ENCODE results near the gene HSP90AB1.
A peak's percentile ranks its signal among the peaks of the same experiment; 100 is the strongest.

The HSP90AB1 gene

DNA sequence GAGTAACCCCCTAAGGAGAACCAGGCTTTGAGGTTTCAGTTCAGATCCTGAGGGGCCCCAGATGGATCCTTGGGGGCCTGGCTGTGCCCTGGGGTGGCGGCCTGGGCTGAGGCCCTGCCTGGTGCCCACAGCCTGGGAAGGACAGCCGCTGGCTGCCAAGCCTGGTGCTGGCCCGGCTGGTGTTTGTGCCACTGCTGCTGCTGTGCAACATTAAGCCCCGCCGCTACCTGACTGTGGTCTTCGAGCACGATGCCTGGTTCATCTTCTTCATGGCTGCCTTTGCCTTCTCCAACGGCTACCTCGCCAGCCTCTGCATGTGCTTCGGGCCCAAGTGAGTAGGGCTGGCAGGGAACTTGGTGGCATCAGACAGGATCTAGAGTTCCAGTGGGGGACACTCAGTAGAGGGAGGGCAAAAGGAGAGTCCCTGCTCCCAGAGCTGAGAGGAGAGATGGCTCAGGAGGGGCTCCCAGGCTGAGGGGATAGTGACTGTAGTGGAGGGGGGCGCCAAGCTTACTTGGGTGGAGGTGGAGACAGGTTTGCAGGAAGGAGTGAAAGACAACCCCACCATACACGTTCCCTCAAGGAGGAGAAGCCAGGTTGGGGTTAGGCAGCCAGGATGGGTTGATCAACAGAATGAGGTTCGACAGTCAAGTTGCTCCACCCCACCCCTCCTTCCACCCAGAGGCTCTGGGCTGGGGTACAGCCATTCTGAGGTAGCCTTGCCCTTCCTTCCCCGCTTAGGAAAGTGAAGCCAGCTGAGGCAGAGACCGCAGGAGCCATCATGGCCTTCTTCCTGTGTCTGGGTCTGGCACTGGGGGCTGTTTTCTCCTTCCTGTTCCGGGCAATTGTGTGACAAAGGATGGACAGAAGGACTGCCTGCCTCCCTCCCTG, 14.0 kb upstream of the HSP90AB1 start:
- no peak for DNase-seq (ENCODE audit: low read depth, low spot score)
- H3K4me3 ChIP-seq (ENCODE audit: low read length): no peak overlapping the region

DNA sequence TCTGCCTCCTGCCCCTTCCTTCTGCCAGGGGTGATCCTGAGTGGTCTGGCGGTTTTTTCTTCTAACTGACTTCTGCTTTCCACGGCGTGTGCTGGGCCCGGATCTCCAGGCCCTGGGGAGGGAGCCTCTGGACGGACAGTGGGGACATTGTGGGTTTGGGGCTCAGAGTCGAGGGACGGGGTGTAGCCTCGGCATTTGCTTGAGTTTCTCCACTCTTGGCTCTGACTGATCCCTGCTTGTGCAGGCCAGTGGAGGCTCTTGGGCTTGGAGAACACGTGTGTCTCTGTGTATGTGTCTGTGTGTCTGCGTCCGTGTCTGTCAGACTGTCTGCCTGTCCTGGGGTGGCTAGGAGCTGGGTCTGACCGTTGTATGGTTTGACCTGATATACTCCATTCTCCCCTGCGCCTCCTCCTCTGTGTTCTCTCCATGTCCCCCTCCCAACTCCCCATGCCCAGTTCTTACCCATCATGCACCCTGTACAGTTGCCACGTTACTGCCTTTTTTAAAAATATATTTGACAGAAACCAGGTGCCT, 13.3 kb upstream of the HSP90AB1 start:
- no peak overlapping the region for H3K4me3 ChIP-seq (ENCODE audit: low read length)
- DNase-seq (ENCODE audit: low read depth, low spot score): no peak

DNA sequence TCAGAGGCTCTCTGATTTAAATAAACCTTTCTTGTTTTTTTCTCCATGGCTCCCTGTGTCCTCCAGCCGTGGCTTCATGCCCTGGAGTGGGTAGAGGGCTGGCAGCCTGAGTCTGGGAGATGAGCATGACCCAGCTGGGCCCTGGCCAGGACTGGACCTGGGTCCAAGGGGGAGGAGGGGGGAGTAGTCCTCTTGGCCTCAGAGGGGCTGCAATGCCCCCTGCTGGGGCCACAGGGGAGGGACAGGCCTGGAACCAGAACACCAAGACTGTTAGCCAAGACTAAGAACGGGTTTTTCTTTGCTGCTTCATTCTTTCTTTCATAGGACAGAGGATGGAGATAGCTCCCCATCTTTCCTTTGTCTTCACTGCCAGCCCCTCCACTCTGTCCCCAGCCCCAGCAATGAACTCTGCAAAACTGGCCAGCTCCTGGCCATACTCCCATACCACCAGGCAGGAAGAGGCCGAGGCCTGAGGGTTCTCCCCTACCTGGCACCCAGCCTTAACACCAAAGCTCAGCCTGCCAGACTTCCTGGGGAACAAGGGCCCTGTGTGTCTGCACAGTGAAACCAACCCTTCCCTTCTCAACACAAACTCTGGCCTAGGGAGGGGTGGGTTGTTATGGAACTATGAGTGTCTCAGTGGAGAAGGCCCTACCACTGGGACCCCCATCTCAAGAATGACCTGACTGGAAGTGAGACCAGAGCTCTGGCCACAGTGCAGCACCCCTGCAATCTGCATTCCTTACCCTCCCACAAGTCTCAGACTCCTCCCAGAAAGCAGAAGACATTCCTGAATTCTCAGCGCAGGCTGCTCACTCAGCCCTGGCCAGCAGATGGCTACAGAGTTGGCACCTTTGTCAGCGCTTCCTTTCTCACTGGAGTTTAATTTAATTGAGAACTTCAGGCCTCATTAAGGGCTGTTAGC, 12.5 kb upstream of the HSP90AB1 start:
- no peak for DNase-seq (ENCODE audit: low read depth, low spot score)

DNA sequence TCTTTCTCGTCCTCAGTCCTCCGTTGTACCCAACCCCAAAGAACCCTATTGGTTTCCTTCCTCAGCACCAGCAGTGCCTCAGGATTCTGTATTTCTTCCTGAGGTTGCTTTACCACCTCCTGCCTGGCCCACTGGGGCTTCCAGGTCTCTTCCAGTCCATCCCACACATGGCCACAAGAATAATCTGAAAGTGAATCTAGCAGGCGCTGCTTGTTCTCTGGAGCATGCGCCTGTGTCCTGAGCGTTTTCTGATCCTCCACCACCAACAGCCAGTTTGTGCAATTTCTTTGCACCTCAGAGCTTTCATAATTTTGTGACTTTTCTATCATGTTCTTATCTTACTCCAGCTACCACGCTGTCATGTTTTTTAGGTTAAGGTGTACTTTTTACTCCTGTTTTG, 11.6 kb upstream of the HSP90AB1 start:
- no peak for DNase-seq (ENCODE audit: low read depth, low spot score)
- H3K4me3 ChIP-seq (ENCODE audit: low read length): no peak overlapping the region

More for the DNA sequence above, 12.5 kb upstream of the HSP90AB1 start:
- H3K4me3 ChIP-seq (ENCODE audit: low read length): no peak overlapping the region

DNA sequence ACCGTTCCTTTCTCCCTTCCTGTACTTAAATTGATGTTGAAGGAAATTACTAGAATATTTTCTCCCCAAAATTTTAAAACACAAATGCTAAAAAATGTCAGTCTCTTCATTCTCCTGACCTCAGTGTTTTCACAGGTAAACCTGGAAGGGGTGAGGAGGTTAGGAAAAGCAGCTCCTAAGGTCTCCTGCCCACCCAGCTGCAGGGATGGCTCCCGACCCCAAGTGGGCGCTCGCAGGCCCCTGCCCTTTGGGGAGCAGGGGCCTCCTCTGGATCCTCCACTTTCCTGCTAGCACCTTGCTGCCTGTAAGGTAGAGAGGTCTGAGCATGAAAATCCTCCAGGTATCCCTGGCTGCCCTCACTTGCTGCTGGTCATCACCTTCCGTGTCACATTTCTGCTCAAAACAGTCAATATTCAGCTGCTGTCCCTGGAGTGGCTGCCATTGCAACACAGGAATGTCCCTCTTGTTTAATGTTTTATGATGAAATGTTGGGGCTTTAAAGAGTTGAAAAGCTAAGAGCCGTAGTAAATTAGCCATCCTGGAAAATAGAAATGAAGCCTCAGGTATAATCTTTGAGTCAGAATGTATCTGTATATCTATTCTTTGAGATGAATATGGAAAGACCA, 10.9 kb upstream of the HSP90AB1 start:
- DNase-seq (ENCODE audit: low read depth, low spot score): no peak

DNA sequence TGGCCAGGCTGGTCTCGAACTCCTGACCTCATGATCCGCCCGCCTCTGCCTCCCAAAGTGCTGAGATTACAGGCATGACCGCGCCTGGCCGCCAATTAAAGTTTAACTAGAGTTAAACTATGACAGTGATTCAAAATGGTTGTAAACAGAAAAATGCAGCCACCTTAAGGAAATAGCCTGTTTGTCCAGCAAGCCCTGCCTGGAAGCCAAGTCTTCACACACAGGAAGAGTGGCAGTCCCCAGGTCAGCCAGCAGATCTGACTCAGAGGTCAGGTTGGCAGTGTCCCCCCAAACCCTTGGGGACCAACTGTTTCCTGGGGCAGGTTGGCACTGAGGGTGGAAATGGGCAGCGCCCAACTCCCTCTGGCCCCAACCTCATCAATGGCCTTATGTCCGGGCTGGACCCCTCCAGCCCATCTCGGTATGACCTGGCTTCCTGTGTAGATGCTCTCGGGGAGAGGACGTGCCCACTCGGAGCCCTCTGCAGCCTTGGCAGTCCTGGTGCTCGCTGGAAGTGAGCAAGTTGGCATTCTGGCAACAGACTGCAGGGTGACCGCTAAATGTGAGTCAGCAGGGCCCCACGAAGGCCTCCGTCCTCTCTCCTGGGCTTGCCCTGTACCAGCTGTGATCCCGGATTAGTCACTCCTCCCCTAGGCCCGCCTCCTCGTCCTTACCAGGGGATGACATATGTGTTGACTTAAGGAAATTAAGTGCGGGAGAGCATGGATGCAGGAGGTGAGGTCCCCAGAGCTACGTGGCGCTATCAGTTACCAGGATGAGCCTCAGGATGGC, 9.7 kb upstream of the HSP90AB1 start:
- DNase-seq (ENCODE audit: low read depth, low spot score): no peak
- H3K4me3 ChIP-seq (ENCODE audit: low read length): peak overlapping the region; percentile 62

More for the DNA sequence above, 10.9 kb upstream of the HSP90AB1 start:
- H3K4me3 ChIP-seq (ENCODE audit: low read length): no peak overlapping the region

DNA sequence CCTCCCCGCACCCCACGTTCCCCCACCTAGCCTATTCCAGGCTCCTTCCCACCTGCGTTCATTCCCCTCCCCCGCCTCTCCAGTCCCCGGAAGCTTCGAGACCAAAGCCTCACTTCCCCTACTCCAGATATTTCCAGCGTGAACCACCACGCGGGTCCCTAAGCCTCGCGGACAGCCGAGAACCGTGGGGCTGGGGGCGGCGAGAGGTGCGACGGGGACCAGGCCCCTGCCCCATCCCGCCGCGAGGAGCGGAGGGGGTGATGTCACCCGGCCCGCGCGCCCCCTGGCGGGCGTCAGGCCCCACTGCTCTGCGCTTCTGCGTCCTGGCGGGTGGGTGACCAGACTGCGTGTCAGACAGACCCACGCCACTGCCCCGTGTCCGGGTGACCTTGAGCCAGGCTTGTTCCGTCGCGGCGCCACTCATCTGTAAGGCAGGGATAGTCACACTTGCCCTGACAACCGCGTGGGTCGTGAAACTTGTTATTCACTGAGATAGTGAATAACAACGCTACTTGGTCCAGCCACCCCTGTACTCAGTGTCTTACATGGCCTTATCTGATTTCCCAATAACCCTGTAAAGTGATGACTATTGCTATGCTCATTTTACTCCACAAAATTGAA, 9.0 kb upstream of the HSP90AB1 start:
- H3K4me3 ChIP-seq (ENCODE audit: low read length): peak overlapping the region; percentile 62
- DNase-seq (ENCODE audit: low read depth, low spot score): no peak

DNA sequence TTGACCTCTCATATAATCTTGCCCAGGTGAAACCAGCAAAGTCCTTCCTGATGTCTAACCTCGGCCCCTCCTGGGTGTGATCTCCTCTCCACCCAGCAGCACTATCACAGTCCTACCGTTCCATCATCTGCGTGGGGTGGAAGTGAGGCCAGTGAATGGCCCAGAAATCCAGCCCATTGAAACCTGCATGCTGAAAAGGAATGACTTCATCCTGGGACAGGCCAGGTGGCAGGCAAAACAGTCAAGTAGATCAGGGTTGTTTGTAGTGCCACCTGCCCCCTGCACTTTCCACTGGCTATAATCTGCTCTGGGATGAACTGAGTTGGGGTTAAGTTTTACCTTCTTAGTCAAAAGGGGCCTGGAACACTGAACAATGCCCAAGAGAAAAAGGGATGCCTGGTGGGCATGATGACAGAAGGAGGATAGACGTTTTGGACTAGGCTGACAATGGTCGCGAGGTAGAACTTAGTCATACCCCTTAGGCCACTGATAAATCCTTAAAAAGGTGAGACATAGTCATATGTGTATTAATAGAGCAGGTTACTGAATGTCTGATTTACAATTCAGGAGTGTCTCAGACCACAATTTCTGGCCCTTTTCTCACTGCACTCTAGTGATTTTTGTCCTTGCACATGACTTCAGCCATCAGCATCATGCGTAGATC, 8.1 kb upstream of the HSP90AB1 start:
- H3K4me3 ChIP-seq (ENCODE audit: low read length): no peak overlapping the region
- no peak for DNase-seq (ENCODE audit: low read depth, low spot score)

DNA sequence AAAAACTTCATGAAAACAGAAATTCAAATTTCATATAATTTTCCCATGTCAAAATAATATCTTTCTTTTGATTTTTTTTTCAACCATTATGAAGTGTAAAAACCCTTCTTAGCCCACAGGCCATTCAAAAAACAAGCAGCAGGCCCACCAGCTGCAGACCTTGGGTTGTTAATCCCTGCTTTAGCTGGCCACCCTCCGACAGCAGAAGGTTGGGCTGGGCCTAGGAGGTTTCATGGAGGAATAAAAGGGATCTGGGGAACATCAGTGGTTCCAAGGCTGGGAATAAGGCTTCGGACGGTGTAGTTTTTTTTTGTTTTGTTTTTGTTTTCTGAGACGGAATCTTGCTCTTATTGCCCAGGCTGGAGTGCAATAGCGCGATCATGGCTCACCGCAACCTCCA, 3.6 kb upstream of the HSP90AB1 start:
- DNase-seq (ENCODE audit: low read depth, low spot score): no peak

DNA sequence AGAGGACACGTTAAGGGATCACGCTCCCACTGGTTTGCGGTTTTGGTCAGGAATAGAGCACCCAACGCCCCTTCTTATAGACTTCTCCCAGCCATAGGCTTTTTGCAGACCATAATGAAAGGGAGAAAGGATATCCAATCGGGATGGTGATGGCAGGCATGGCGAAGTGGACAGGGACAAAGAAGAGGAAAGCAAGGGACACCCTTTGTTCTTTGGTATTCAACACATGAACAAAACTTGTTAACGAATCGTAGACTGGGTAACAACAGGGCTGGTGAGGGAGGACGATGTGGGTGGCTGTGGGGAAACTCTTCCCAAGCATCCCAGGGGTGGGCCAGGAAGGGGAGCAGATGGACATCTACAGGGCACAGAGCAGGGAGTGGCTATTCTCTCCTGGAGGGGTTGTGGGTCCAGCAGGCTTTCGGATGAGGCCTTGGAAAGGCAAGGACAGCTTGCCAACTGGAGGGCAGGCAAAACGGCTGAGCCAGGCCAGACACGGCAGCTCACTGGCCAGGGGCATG, 1.4 kb upstream of the HSP90AB1 start:
- peak overlapping the region; percentile 100 for H3K4me3 ChIP-seq (ENCODE audit: low read length)
- no peak for DNase-seq (ENCODE audit: low read depth, low spot score)

More for the DNA sequence above, 3.6 kb upstream of the HSP90AB1 start:
- H3K4me3 ChIP-seq (ENCODE audit: low read length): no peak overlapping the region

DNA sequence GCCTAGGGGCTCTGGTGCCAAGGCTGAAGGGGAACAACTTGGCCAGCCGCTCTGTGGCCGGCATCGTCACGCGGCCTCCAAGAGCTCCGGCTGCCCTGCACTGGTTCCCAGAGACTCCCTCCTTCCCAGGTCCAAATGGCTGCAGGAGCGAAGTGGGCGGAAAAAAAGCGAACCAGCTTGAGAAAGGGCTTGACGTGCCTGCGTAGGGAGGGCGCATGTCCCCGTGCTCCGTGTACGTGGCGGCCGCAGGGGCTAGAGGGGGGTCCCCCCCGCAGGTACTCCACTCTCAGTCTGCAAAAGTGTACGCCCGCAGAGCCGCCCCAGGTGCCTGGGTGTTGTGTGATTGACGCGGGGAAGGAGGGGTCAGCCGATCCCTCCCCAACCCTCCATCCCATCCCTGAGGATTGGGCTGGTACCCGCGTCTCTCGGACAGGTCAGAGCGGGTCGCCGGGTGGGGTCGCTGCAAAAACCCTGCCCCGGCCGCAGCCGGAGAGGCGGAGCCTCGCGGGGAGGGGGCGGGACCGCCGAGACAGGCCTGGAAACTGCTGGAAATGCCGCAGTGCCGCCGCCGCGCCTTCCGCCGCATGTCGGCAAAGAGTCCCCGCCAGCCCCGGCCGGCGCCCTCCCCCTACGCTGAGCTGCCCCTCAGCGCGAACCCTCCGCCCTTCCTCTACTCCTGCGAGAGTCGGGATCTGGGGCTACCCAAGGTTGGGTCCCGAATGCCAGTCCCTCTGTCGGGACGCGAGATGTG, 814 bp upstream of the HSP90AB1 start:
- peak; percentile 65 for DNase-seq (ENCODE audit: low read depth, low spot score)
- peak overlapping the region; percentile 100 for H3K4me3 ChIP-seq (ENCODE audit: low read length)

DNA sequence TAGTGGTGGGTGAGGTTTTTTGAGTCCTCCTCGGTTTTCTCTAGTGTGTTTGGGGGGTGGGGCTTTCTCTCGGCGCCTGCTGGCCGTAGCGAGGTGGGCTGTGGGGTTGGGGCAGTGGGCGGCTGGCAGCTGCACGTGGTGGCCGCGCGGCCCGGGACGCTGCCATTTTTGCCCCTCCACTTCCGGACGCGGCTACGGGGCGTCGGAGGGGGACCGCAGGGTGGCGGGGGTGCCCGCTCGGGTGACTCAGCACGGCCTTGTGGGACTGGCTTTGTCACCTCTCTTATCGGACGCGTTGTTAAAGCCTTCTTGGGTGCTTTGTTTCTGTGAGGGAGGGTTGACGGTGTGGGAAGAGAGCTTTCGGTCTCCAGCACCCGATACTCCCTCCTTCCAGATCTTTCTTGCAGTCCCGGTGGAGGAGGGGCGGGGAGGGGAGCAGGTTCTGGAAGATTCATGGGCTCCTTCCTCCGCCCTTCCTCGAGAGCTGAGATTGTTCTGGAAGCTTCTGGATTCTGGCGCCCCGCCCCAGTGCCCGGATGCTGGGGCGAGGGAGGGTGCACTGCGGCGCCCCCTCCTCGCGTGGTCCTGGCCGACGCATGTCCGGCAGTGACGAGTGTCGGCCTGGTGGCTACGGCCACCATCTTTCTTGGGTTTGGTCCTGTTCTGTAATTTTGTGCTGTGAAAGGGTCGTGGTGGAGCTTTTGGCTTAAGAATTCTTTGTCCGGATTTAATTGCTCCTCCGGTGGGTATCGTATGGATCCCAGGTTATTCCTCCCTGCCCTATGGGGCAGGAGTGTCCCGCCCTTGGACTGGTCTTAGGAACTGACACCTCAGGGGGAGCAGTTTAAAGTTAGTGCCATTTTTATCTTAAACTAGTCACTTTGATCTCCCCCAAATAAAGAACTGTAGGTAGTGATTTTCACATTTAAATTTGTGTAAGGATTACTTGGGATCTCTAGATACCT, 719 bp downstream of the HSP90AB1 start:
- no peak for DNase-seq (ENCODE audit: low read depth, low spot score)
- H3K4me3 ChIP-seq (ENCODE audit: low read length): peak overlapping the region; percentile 100

DNA sequence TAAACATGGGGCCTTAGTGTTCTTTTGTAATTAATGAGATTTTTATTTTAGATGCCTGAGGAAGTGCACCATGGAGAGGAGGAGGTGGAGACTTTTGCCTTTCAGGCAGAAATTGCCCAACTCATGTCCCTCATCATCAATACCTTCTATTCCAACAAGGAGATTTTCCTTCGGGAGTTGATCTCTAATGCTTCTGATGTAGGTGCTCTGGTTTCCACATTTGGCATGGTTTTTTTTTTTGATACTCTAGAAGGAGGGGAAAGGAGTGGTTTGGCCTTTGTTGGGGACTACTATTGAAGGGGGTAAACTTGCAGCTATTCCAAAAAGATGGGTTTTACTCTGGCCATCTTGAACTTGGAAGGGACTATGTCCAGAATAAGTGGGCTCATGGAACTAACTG, 1.7 kb downstream of the HSP90AB1 start:
- peak overlapping the region; percentile 100 for H3K4me3 ChIP-seq (ENCODE audit: low read length)
- DNase-seq (ENCODE audit: low read depth, low spot score): no peak

DNA sequence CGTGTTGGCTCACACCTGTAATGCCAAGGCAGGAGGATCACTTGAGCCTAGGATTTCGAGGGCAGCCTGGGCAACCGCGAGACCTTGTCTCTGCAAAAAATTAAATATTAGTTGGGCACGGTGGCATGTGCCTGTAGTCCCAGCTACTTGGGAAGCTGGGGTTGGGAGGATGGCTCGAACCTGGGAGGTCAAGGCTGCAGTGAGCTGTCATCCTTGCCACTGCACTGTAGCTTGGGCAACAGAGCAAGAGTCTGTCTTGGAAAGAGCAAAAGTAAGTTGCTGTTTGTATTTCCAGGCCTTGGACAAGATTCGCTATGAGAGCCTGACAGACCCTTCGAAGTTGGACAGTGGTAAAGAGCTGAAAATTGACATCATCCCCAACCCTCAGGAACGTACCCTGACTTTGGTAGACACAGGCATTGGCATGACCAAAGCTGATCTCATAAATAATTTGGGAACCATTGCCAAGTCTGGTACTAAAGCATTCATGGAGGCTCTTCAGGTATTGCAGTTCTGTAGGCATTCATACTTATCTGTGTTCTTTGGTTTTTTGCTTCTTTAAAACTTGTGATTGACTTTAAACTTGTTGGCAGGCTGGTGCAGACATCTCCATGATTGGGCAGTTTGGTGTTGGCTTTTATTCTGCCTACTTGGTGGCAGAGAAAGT, 2.3 kb downstream of the HSP90AB1 start:
- DNase-seq (ENCODE audit: low read depth, low spot score): no peak
- H3K4me3 ChIP-seq (ENCODE audit: low read length): peak overlapping the region; percentile 100

DNA sequence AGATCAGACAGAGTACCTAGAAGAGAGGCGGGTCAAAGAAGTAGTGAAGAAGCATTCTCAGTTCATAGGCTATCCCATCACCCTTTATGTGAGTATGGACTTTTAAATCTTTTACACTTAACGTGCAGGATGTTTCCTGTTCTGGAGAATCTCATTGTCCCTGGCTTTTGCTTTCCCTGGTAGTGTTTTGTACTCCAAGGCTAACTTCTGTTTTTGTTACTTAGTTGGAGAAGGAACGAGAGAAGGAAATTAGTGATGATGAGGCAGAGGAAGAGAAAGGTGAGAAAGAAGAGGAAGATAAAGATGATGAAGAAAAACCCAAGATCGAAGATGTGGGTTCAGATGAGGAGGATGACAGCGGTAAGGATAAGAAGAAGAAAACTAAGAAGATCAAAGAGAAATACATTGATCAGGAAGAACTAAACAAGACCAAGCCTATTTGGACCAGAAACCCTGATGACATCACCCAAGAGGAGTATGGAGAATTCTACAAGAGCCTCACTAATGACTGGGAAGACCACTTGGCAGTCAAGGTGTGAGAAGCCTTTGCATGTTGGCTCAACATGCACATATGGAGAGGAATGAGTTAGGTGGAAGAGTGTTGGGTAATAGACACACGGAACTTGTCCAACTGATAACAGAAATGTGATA, 3.3 kb downstream of the HSP90AB1 start:
- no peak for DNase-seq (ENCODE audit: low read depth, low spot score)
- H3K4me3 ChIP-seq (ENCODE audit: low read length): no peak overlapping the region
